ENCODE data around the gene BPIFA2.

BPIFA2 gene

DNA sequence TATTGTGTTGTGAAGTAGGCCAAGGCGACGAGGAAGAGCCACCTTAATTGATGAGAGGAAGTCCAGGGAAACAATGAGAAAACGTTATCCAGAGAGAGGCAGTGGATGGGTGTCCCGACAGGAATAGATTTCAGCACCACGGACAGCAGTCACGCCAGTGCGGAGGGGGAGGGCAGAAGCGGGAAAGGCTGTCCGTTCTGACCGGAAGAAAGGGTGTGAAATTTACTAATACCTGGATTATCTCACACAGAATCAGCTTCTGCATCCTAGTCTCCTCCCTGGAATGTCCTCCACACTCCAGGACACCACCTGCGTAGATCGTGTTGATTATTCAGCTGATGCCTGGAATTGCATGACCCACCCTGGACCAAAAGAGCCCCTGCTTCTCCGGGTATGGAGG is 41.8 kb downstream of the BPIFA2 start:
- TF ChIP-seq, protein P1, sequence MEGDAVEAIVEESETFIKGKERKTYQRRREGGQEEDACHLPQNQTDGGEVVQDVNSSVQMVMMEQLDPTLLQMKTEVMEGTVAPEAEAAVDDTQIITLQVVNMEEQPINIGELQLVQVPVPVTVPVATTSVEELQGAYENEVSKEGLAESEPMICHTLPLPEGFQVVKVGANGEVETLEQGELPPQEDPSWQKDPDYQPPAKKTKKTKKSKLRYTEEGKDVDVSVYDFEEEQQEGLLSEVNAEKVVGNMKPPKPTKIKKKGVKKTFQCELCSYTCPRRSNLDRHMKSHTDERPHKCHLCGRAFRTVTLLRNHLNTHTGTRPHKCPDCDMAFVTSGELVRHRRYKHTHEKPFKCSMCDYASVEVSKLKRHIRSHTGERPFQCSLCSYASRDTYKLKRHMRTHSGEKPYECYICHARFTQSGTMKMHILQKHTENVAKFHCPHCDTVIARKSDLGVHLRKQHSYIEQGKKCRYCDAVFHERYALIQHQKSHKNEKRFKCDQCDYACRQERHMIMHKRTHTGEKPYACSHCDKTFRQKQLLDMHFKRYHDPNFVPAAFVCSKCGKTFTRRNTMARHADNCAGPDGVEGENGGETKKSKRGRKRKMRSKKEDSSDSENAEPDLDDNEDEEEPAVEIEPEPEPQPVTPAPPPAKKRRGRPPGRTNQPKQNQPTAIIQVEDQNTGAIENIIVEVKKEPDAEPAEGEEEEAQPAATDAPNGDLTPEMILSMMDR (IDR thresholded peaks at IDR 0.05; ENCODE audit: low read depth, low read length), result no peak
- TF ChIP-seq EZH2phosphoT487 (IDR thresholded peaks at IDR 0.05; ENCODE audit: low read depth), result no peak
- no peaks in the 10 kb centered on the region for H3K4me1 ChIP-seq (ENCODE audit: low read length)
- peaks cover 19% of the 10 kb centered on the region for H4K20me1 ChIP-seq (ENCODE audit: insufficient read depth, low read length)
- H3K9ac ChIP-seq (ENCODE audit: low read length), result no peak overlapping the region
- H3K79me2 ChIP-seq (ENCODE audit: low read length), result no peaks in the 10 kb centered on the region
- no peaks in the 10 kb centered on the region for H3K9me3 ChIP-seq (ENCODE audit: insufficient read depth, low read length)
- H2AFZ ChIP-seq (ENCODE audit: low read depth, low read length), result no peak overlapping the region
- no peaks in the 10 kb centered on the region for H3K36me3 ChIP-seq (replicated peaks; ENCODE audit: low read depth, low read length)
- H3K27me3 ChIP-seq (ENCODE audit: low read depth, low read length), result peaks cover 63% of the 10 kb centered on the region
- no peak overlapping the region for H3K4me2 ChIP-seq (ENCODE audit: low read length)
- no peak overlapping the region for H3K4me3 ChIP-seq (ENCODE audit: low read length)
- no peak overlapping the region for H3K27ac ChIP-seq (ENCODE audit: low read length)

DNA sequence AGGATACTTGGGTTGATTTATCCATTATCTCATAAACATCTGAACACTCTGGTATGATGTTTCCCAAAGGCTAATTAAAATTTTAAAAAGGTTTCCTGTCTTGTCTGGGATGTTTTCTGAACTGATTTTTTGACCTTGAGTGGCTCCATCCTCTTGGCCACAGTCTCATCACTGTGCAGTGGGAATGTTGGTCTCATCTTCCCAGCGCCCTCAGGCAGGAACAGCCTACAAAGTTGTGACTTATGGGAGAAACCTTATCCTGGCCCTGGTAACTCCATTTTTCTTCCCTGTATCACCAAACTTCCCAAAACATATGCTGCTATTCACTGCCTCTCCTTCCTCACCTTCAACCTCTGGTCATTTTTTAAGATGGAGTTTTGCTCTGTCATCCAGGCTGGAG is 42.4 kb downstream of the BPIFA2 start:
- Histone ChIP-seq H3K27me3 (ENCODE audit: low read depth, low read length) (peaks cover 63% of the 10 kb centered on the region), H3K27ac (ENCODE audit: low read length) (no peak overlapping the region)
- TF ChIP-seq EZH2phosphoT487 (IDR thresholded peaks at IDR 0.05; ENCODE audit: low read depth), result no peak
- TF ChIP-seq, protein P1 (IDR thresholded peaks at IDR 0.05; ENCODE audit: low read depth, low read length), result no peak

DNA sequence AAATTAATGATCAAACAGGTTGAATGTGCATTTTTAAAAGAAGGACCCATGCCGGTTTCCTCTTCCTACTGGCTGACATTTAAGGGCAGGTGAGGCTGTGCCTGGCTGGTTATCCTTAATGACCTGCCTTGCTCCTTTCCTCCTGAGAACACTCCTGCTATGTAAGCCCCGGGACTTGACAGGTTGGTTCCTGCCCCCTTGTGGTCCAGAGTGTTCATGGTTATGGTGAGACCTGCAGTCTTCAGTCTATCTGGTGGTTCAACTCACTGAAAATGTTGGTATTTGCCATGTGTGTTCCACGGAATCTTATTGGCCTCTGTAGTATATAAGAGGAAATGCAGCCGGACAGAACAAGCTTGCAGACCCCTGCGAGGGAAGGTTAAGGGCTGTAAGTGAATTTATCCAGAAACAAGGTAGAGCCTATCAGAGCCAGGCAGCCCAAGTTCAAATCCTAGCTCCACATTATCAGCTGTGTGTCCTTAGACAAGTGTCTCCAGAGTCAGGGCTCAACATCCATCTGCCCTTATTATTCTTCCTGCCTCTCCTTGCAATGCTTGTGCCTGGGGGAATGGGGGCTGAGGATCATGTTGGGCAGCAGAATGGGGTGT is 44.0 kb downstream of the BPIFA2 start:
- Histone ChIP-seq H3K27me3 (ENCODE audit: low read depth, low read length) (peaks cover 59% of the 10 kb centered on the region), H3K27ac (ENCODE audit: low read length) (no peak overlapping the region), H4K20me1 (ENCODE audit: insufficient read depth, low read length) (peaks cover 19% of the 10 kb centered on the region), H3K9ac (ENCODE audit: low read length) (no peak overlapping the region), H3K4me1 (ENCODE audit: low read length) (no peaks in the 10 kb centered on the region), H3K9me3 (ENCODE audit: insufficient read depth, low read length) (no peaks in the 10 kb centered on the region), H3K79me2 (ENCODE audit: low read length) (no peaks in the 10 kb centered on the region), H2AFZ (ENCODE audit: low read depth, low read length) (no peak overlapping the region), H3K4me2 (ENCODE audit: low read length) (no peak overlapping the region), H3K4me3 (ENCODE audit: low read length) (no peak overlapping the region), H3K36me3 (replicated peaks; ENCODE audit: low read depth, low read length) (no peaks in the 10 kb centered on the region)
- no peak for TF ChIP-seq EZH2phosphoT487 (IDR thresholded peaks at IDR 0.05; ENCODE audit: low read depth)
- TF ChIP-seq, protein P1 (IDR thresholded peaks at IDR 0.05; ENCODE audit: low read depth, low read length), result peak; percentile 75

More for the DNA sequence above, 42.4 kb downstream of the BPIFA2 start:
- Histone ChIP-seq H3K79me2 (ENCODE audit: low read length) (no peaks in the 10 kb centered on the region), H4K20me1 (ENCODE audit: insufficient read depth, low read length) (peaks cover 19% of the 10 kb centered on the region), H3K4me2 (ENCODE audit: low read length) (no peak overlapping the region), H3K9me3 (ENCODE audit: insufficient read depth, low read length) (no peaks in the 10 kb centered on the region), H2AFZ (ENCODE audit: low read depth, low read length) (no peak overlapping the region), H3K9ac (ENCODE audit: low read length) (no peak overlapping the region), H3K4me3 (ENCODE audit: low read length) (no peak overlapping the region), H3K4me1 (ENCODE audit: low read length) (no peaks in the 10 kb centered on the region), H3K36me3 (replicated peaks; ENCODE audit: low read depth, low read length) (no peaks in the 10 kb centered on the region)

DNA sequence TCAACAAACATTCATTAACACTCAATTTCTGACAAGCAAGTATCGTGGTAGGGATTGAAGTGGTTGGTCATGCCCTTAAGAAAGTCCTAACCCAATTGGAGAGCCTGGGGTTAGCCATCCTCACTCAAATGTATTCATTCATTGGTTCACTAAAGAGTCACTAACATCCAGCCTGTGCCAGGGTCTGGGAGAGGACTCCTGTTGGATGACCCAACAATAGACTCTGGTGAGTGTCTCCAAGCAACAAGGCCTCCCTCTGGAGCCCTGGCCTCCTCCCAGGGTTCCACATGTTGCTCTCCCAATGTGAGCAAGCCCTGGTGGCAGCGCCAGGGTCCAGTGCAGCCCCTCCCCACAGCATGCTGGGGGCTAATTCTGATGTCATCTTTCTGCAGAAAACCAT is 49.1 kb downstream of the BPIFA2 start, which contains the start of gene BPIFA3:
Gene BPIFA3, plus strand, starts transcription at position 301 of the 400 bp plus-strand sequence. CDS start 185 bp downstream, outside the sequence.
- no peaks in the 10 kb centered on the region for H3K4me1 ChIP-seq (ENCODE audit: low read length)
- no peaks in the 10 kb centered on the region for H3K36me3 ChIP-seq (replicated peaks; ENCODE audit: low read depth, low read length)
- no peak within 1 kb of the TSS for H3K4me3 ChIP-seq (ENCODE audit: low read length)
- no peak within 1 kb of the TSS for H3K27ac ChIP-seq (ENCODE audit: low read length)
- TF ChIP-seq, protein P1 (IDR thresholded peaks at IDR 0.05; ENCODE audit: low read depth, low read length), result no peak
- no peak for TF ChIP-seq EZH2phosphoT487 (IDR thresholded peaks at IDR 0.05; ENCODE audit: low read depth)
- H3K27me3 ChIP-seq (ENCODE audit: low read depth, low read length), result peaks cover 57% of the 10 kb centered on the region
- no peak within 1 kb of the TSS for H2AFZ ChIP-seq (ENCODE audit: low read depth, low read length)
- no peaks in the 10 kb centered on the region for H3K9me3 ChIP-seq (ENCODE audit: insufficient read depth, low read length)
- no peak within 1 kb of the TSS for H3K4me2 ChIP-seq (ENCODE audit: low read length)
- H4K20me1 ChIP-seq (ENCODE audit: insufficient read depth, low read length), result no peaks in the 10 kb centered on the region
- H3K9ac ChIP-seq (ENCODE audit: low read length), result no peak within 1 kb of the TSS
- H3K79me2 ChIP-seq (ENCODE audit: low read length), result no peaks in the 10 kb centered on the region

Data from OCI-LY3 (cell line).